GM19099 (cell line): Measurements from ENCODE around the gene KRTAP10-8.
"Not testable (repeated sequence)": the region's sequence is repeated elsewhere in the genome, so short reads cannot be mapped to it uniquely, and the experiment has no call there.

Experiments used
- POLR2A ChIP-seq: IDR thresholded peaks from 3 replicates; pipeline ENCODE4 v1.6.1; 2011; ENCODE audit warnings: low read depth; ENCODE audit not compliant: insufficient read length; ENCODE audit errors: extremely low read depth

KRTAP10-8 gene

DNA sequence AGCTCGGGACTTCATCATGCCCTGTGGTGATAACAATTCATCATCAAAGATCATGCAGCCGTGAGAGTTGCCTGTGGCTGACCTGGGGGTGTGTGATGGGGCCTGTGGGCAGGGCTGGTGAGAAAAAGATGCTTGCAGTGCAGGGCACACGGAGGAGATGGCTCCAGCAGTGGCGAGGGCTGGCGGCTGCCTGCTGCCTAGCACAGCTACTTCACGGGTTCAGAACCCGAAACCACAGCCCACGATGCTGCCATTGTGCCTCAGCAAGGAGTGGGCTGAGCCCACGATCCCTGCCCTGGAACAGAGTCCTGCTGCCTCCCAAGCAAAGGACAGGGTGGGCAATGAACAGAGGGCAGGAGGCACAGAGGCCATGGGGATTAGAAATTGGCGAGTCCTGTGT, 14.4 kb downstream of the KRTAP10-8 start:
- no peak for TF ChIP-seq POLR2A

GRCh38 chr21:44626673-44627143, 14.8 kb downstream of the KRTAP10-8 start, which contains the start of gene KRTAP10-9:
KRTAP10-9 (plus strand) TSS chr21:44627093; CDS start chr21:44627172, 79 bp downstream.
- TF ChIP-seq POLR2A: no peak

- no peak for TF ChIP-seq POLR2A
These were observed 17.0 kb downstream of the KRTAP10-8 start for GRCh38 chr21:44628707-44629391.

DNA sequence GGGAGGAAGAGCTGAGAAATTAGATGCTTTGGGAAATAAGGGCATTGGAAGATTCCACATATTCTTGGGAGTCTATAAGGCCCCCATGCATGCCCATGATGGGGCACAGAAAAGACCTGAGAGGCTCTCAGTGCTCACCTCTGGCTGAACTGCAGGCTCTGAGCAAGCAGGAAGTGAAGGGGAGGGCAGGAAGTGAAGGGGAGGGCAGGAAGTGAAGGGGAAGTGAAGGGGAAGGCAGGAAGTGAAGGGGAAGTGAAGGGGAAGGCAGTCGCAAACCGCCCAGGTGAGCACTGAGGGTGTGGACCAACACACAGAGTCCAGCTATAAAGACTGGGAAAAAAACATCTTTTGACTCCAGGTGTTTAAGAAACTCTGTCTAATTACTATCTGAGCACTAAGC, 18.6 kb downstream of the KRTAP10-8 start:
- TF ChIP-seq POLR2A: no peak

DNA sequence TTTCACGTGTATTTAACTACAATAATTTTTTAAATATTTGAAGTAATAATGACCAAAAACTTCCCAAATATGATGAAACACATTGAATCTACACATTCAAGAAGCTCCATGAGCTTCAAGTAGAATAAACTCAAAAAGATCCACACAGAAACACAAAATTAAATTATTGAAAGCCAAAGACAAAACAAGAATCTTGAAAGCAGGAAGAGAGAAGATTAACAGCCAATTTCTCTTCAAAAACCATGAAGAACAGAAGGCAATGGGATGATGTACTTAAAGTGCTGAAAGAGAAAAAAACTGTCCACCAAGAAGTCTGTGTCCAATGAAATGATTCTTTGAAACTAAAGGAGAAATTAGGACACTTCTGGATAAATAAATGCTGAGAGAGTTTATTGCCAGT, 20.2 kb downstream of the KRTAP10-8 start:
- TF ChIP-seq POLR2A: no peak

GRCh38 chr21:44636209-44637017, 24.5 kb downstream of the KRTAP10-8 start:
- no peak for TF ChIP-seq POLR2A

DNA sequence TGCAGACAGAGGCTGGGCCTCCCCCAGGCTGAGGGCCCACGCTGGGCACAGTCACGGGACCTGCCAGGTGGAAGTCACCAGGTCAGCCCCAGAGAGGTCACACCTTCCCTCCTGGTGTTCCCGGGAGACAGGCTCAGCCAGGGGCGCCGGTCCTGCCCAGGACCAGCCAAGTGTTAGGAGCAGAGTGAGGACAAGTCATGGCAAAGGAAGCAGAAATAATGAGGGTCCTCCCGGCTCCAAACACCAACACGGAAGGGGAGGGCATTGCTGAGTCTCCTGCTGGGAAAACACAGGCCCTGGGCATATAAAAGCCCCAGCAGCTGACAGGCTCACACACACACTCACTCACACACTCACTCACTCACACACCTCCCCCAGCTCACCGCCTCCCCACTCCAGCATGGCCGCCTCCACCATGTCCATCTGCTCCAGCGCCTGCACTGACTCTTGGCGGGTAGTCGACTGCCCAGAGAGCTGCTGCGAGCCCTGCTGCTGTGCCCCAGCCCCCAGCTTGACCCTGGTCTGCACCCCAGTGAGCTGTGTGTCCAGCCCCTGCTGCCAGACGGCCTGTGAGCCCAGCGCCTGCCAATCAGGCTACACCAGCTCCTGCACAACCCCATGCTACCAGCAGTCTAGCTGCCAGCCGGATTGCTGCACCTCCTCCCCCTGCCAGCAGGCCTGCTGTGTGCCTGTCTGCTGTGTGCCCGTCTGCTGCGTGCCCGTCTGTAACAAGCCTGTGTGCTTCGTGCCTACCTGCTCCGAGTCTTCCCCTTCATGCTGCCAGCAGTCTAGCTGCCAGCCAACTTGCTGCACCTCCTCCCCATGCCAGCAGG, 25.4 kb downstream of the KRTAP10-8 start, which contains the start of gene KRTAP10-10:
Gene KRTAP10-10, plus strand, starts transcription at position 339 of the 833 bp plus-strand sequence. Its CDS starts 62 bp downstream, at position 401.
- TF ChIP-seq POLR2A: no peak

DNA sequence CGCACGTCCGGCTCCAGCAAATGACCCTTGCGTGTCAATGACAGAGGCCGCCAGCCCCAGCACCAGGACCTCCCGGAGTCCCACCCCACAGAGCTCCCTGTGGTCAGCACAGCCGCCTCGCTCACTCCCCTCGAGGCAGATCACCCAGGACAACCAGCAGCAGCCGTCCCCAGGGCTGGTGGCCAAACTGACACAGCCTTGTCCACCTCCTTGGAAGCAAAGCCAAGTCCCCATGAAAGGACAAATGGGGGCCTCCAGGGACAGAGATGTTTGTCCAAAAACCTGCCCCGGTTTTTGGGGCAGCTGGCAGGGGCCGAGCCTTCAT, 27.4 kb downstream of the KRTAP10-8 start:
- TF ChIP-seq POLR2A: no peak

DNA sequence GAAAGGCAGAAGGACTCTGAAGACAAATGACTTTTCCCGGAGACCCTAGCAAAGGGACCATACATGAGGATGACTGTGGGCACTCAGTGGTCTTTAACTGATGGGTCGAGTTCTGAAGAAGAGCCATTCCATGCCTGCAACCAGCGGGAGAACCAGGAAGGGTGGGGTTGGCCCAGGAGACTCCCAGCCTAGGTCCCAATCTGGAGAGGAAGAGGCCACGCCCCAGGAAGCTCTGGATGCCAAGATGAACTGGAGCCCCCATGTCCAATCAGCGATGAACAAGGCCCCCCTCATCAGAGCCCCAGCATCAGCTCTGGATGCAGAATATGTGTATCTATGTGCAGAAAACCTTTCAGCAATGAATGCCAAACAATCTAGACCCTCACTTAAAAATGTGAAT, 28.9 kb downstream of the KRTAP10-8 start:
- no peak for TF ChIP-seq POLR2A

GRCh38 chr21:44643741-44644310, 31.9 kb downstream of the KRTAP10-8 start:
- no peak for TF ChIP-seq POLR2A

GRCh38 chr21:44644878-44645277, 33.0 kb downstream of the KRTAP10-8 start:
- no peak for TF ChIP-seq POLR2A

GRCh38 chr21:44646366-44647221, 34.7 kb downstream of the KRTAP10-8 start, which contains the start of gene KRTAP10-11:
KRTAP10-11 (plus strand) TSS chr21:44646414; CDS start chr21:44646459, 45 bp downstream.
- TF ChIP-seq POLR2A: not testable (repeated sequence)

DNA sequence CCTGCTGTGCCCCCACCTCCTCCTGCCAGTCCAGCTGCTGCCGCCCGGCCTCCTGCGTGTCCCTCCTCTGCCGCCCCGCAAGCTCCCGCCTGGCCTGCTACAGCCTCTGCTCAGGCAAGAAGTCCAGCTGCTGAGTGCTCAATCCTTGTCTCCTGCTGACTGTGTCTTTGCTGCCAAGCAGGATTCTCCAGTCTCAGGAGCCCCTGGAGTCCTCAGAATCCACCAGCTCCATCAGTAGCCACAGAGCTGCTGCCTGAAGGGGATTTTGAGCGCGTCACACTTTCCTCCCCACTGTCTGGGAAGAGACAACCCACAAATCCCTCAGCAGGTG, 35.3 kb downstream of the KRTAP10-8 start:
- no peak for TF ChIP-seq POLR2A
